GM19468 (cell line): ENCODE measurements around the gene CKAP4.
A peak's percentile ranks its signal among the peaks of the same experiment; 100 is the strongest.

ENCODE experiments used
- ATAC-seq: cut with Tn5 transposase; IDR thresholded peaks from one replicate; pipeline ENCODE4 v1.9.1; 2021; ENCODE audit warnings: mild to moderate bottlenecking, moderate library complexity, moderate number of reproducible peaks; ENCODE audit not compliant: unreplicated experiment; ENCODE audit errors: extremely low read depth

Gene CKAP4

GRCh38 chr12:106276032-106276740 is 28.4 kb upstream of the CKAP4 start:
- ATAC-seq = peak; percentile 24

DNA sequence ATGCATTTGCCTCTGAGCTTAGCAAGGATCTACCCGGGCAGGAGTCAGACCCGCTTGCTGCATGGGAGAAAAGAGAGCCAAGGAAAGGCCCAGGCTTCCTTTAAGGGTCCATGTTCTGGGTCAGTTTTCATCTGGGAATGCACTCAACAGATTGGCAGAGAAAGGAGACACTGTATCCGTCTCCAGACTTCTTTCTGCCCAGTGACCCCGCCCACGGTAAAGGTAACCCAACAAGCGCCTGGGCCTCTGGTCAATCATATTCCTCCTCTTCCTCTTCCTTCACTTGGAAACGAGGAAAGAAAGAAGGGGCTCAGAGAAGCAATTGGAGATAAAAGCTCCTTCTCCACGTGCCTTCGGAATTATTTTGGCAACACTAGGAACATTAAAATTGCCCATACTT is 27.6 kb upstream of the CKAP4 start:
- ATAC-seq = no peak

GRCh38 chr12:106274575-106275121 is 26.8 kb upstream of the CKAP4 start:
- ATAC-seq = no peak

- ATAC-seq = no peak
These were observed 26.2 kb upstream of the CKAP4 start for GRCh38 chr12:106274012-106274411.

DNA sequence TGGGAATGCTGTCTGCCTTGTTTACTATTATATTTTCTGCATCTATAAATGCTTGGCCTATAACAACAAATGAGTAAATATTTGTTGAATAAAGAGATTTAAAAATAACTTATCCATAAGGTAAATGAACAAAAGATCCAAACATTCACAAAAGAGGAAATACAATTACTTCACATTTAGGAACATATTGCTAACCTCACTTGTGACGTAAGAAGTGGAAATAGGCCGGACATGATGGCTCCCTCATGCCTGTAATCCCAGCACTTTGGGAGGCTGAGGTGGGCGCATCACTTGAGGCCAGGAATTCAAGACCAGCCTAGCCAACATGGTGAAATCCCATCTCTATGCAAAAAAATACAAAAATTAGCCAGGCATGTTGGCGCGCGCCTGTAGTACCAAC is 25.7 kb upstream of the CKAP4 start:
- no peak for ATAC-seq

- ATAC-seq = no peak
These were observed 24.0 kb upstream of the CKAP4 start for GRCh38 chr12:106271575-106272505.

GRCh38 chr12:106269150-106269771 is 21.4 kb upstream of the CKAP4 start:
- no peak for ATAC-seq

- no peak for ATAC-seq
These were observed 19.7 kb upstream of the CKAP4 start for GRCh38 chr12:106267535-106267934.

DNA sequence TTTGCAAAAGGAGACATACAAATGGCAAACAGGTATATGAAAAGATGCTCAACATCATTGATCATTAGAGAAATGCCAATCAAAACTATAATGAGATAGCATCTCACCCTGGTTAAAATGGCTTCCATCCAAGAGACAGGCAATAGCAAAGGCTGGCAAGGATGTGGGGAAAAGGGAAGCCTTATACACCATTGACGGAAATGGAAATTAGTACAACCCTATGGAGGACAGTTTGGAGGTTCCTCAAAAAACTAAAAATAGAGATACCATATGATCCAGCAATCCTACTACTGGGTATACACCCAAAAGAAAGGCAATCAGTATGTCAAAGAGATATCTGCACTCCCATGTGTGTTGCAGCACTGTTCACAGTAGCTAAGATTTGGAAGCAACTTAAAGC is 17.3 kb upstream of the CKAP4 start:
- no peak for ATAC-seq

DNA sequence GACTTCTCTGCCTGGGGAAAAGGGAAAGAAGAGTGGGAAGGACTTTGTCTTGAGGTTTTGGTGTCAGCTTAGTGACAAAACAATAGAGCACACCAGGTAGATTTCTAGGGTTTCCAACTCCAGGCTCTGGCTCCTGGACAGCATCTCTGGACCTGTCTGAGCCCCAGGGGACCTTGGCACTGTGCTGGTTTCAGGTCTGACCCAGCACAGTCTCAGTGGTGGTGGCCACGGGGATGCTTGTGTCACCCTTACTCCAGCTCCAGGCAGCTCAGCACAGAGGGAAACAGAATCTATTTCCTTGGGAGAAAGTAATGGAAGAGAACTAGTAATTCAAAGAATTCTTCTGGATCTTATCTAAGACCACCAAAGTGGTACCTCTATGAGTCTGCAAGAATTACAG is 11.1 kb upstream of the CKAP4 start:
- no peak for ATAC-seq

DNA sequence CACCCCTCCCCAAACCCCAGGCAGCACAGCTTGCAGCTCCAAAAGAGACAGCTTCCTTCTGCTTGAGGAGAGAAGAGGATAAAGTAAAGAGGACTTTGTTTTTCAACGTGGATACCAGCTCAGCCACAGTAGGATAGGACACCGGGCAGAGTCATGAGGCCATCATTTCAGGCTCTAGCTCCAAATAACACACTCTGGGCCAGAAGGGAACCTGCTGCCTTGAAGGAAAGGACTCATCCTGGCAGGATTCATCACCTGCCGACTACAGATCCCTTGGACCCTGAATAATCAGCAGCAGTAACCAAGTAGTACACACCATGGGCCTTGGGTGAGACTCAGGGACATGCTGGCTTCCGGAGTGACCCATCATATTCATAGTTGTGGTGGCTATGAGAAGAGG is 10.4 kb upstream of the CKAP4 start:
- no peak for ATAC-seq

GRCh38 chr12:106256524-106256923 is 8.7 kb upstream of the CKAP4 start:
- ATAC-seq = no peak

- ATAC-seq = no peak
These were observed 8.1 kb upstream of the CKAP4 start for GRCh38 chr12:106255952-106256351.

DNA sequence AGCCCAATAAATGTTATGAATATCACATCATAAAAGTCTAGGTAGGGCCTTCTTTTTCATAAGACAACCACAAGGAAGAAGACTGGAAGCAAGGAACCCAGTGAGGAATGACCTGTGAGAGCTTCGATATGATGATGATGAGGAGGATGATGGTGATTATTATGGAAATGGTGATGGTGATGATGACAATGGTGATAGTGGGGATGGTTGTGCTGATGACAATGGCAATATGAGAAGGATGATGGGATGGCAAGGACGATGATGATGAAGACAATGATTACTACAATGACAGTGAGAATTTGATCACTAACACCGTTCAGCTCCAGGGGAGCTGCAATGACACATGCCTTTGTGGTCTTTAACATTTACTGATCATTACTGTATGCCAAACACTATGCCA is 7.7 kb upstream of the CKAP4 start:
- no peak for ATAC-seq

DNA sequence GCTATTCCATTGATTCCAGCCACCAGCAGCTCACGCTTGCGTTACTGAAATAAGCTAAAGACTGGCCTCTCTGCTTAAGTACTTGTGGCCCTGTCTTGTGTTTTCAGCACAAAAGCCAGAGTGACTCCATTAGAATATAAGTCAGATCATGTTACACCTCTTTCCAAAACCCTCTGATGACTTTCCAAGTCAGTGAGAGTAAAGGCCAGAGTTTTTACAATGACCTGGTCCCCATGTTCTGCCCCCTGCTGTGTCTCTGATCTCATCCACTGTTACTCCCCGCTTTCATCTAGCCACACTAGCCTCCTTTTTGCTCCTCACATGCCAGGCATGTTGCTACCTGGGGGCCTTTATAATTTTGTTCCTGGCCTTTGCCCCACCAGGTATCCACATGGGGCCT is 6.9 kb upstream of the CKAP4 start:
- no peak for ATAC-seq

DNA sequence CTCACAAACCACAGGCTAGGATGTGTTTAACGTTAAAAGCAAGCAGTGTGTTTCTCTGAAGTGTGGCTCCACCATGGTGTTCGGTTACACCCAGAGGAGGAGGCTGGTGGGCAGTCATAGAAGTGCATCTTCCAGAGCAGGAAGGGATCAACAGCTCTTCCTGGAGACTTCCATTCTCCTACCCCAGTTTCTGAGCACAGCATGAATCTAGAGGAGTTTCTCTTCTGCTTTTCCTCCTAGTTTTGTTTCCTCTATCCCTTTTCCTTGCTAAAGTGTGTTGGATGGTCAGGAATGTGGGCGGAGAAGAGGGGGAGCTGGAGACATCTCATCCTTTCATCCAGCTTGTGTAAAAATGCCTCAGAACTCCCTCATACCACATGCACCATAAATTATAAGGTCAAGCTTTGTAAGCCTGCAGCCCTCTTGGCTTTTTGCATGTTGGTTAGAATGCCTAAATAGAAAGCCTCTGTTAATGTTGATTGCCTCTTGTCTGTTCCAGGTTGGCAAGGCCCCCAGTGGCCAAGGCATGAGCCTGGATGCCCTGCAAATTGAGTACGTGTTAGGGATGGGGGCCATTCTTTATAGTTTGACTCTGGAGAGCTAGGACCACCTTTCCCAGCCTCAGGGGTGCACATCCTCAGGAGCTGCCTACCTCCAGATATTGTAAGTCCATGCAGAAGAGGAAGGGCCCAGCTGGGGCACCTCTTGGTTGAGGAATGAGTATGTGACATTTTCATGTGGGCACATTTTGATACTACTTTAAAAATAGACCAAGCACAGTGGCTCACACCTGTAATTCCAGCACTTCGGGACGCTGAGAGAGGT is 4.0 kb upstream of the CKAP4 start:
- ATAC-seq = no peak

DNA sequence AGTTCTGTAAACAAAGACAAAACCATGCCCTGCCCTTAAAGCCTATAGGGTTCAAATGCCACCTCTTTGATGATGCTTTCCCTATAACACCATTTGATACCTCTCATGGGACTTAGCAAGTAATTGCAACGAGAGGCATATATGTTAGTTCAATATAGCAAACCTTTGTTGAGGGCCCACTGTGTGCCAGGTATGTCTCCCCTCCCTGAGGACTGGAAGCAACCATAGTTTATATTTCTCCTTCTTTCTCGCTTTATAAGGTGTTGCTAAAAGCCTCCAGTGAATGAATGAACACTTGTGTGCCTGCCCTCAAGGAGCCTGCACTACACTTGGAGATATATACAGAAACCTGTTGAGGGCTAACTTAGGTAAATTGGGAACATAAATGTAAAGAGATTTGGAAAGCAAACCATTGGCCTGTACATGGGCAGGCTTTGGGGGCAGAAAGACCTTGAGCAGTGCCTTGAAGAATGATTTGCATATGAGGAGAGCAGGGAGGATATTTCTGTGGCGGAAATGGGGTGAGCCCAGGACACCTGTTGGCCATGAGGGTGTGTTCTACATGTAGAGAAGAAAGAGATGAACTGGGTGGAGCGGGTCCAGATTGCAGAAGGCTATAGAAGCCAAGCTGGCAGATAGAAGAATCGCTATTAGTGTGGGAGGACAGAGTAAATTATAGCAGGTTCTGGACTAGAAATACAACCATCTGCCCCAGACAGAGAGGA is 1.8 kb upstream of the CKAP4 start:
- peak; percentile 65 for ATAC-seq

DNA sequence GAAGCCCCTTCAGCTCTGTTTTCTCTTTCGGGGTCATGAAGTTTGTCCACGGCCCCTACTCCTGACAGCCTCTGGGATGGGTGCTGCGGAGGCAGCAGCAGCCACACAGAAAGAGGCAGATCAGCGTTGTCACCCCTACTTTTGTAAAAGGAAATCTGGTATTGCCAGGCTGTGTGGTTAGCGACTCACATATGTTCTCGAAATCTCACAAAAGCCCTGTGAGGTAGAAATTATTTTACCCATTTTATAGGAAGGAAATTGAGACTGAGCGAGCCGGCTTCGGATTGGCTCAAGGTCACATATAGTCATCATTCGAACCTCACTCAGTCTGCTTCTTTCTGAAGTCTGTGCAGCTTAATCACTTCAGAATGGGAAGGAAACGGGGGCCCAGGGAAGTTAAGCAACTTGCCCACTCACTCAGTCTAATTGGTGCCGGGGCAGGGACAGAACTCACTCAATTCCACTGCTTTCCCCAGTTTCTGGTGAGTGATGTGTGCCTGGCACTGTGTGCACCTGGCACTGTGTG is 1.1 kb upstream of the CKAP4 start:
- no peak for ATAC-seq

- ATAC-seq = no peak
These were observed 559 bp upstream of the CKAP4 start for GRCh38 chr12:106248312-106248845.
